Measurements from ENCODE around the gene HHLA2.
"Not testable (repeated sequence)": the region's sequence is repeated elsewhere in the genome, so short reads cannot be mapped to it uniquely, and the experiment has no call there.

Gene HHLA2, protein sequence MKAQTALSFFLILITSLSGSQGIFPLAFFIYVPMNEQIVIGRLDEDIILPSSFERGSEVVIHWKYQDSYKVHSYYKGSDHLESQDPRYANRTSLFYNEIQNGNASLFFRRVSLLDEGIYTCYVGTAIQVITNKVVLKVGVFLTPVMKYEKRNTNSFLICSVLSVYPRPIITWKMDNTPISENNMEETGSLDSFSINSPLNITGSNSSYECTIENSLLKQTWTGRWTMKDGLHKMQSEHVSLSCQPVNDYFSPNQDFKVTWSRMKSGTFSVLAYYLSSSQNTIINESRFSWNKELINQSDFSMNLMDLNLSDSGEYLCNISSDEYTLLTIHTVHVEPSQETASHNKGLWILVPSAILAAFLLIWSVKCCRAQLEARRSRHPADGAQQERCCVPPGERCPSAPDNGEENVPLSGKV

DNA sequence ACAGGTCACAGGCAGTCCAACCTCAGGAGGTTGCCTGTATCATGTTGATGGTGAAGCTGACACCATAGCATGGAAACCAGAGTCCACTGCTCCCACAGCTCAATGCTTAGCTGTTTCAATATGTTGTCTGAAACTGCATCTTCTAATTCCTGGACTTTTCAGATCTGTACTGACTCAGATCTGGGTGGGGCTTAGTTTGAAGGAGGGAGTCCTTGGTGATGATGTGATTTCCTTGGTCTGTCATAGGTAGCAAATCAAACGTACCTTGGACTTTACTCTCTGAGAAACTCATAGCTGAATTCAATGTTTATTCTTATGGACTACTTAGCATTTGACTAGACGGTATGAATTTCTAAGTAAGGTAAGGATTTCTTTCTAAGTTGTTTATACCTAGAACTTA, at the start of gene HHLA2:
Gene HHLA2 (plus strand): TSS at position 310 of the 400 bp plus-strand sequence. CDS start 55,266 bp downstream, outside the sequence.
- DNase-seq = peak; percentile 41

DNA sequence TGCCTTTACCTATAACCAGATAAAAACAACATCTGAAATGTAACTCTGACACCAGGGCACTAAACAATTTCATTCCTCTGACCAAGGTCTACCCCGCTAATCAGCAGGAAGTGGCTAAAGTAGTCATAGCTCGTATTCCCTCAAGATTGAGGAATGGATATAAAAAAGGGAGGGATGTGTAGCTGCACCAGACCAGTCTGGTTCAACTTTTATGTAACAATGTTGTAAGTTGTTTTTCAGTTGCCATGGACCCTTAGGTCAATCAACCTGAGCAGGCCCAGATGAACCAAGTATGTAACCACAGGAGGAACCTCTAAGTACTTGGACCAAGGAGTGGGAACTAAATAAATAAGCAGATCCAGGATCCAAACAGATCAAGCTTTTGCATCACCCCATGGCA, 45.7 kb upstream of the HHLA2 start:
- no peak for DNase-seq

DNA sequence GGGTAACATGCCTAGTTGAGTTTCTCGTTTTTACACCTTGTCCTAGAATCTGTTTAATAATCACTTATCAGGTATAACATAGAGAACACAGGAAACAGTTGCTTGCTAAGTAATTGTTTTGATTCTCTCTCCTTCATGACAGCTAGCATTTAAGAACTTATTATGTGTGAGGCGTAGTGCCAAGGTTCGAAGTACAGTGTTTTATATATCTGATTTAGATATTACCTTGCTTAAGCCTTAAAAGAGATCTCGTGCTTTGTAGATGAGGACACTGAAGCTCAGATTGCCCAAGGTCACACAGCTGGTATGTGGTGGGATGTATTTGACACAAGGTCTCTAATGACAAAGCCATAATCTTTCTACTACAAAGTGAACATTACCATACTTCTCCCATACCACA, 45.1 kb upstream of the HHLA2 start:
- DNase-seq = no peak

DNA sequence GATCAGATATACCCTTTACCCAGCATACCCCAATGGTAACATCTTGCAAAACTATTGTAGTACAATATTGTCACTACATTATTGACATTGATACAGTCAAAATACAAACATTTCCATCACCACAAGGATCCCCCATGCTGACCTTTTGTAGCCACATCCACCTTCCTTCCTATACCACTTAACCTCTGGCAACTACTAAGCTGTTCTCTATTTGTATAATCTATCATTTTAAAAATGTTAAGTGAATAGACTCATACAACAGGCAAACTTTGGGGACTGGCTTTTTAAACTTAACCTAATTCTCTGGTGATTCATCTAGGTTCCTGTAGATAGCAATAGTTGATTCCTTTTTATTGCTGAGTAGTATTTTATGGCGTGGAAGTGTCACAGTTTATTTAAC, 44.5 kb upstream of the HHLA2 start:
- no peak for DNase-seq

DNA sequence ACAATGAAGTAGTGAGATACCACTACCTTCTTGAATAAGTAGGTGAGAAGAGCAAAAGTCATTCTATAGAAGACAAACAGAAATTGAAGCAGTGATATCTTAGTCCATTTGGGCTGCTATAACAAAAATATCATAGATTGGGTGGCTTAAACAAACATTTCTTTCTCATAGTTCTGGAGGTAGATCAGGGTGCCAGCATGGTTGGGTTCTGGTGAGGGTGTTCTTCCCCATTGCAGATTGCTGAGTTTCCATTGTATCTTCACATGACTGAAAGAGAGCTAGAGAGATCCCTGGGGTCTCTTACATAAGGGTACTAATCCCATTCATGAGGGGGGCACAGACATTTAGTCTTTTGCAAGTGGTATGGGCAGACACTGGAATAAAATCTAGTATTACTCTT, 41.2 kb upstream of the HHLA2 start:
- DNase-seq = no peak

DNA sequence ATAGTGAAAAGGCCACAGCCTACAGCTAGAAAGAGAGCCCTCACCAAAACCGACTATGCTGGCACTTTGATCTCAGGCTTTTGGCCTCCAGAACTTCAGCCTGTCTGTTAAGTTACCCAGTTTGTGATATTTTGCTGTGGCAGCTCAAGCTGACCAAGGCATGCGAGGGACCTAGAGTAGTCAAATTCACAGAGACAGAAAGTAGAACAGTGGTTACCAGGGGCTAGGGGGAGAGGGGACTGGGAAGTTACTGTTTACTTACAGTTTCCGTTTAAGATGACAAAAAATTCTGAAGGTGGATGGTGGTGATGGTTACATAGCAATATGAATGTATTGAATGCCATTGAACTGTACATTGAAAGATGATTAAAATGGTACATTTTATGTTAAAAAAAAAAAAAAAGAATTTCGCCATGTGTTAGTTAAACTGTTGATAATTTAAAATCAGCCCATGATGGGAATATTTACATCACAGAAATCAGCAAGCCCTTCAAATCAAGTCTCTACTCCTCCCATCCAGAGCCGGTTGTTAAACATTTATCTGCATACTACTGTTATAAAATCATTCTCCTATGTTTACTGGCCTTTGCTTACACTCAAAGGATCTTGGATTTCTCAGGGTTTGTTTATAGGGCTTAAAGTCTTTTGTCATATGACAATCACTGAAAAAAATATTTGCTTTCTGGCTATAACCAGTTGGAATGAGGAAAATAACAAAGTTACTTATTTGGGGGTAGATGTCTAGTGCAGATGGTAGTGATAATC, 31.6 kb upstream of the HHLA2 start:
- DNase-seq = not testable (repeated sequence)

DNA sequence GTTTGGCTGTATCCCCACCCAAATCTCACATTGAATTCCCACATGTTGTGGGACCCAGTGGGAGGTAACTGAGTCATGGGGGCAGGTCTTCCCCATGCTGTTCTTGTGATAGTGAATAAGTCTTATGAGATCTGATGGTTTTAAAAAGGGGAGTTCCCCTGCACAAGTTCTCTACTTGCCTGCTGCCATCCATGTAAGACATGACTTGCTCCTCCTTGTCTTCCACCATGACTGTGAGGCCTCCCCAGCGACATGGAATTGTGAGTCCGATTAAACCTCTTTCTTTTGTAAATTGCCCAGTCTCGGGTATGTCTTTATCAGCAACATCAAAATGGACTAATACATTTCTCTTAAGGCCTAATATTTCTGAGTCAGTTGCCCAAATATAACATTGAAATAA, 28.1 kb upstream of the HHLA2 start:
- not testable (repeated sequence) for DNase-seq

DNA sequence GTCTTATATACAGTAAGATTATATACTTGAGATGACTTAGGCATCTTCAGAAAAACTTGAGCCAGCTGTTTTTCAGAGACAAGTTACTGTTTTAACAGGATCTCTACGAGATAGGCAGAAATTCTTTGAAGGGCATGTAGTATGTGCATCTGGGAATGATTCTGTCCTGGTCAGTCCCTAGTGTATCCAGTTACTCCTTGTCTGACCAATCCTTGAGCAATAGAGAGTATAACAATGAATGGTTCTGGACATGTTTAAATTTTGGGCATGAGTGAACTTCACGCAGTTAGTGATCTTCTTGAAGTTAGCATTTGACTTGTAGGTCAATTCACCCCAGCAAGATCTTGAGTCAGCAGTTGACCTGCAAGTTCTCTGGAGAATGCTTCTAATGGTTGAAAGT, 24.7 kb upstream of the HHLA2 start:
- DNase-seq = no peak

DNA sequence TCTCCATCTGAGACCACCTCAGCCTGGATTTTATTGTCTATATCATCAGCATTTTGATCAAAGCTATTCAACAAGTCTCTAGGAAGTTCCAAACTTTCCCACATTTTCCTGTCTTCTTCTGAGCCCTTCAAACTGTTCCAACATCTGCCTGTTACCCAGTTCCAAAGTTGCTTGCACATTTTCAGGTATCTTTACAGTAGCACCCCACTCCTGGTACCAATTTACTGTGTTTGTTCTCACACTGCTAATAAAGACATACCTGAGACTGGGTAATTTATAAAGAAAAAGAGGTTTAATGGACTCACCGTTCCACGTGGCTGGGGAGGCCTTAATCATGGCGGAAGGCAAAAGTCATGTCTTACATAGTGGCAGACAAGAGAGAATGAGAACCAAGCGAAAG, 17.3 kb upstream of the HHLA2 start:
- DNase-seq = not testable (repeated sequence)

DNA sequence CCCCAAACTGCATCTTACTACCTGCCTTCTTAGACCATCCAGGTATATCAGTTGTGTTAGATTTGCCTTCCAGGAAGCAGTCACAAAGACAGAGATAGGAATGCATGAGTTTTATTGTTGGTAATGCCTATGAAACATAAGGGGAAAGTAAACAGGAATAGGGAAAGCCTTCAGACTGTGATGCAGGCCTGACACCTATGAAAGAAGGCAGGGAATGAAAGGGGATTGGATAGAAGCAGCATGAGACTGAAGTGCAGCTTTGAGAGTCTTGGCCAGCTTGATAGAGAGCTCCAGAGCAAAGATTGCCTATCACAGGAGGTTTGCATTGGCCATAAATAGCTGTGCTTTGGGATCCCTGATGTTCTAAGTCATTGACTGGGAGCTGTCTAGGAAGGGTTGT, 15.9 kb upstream of the HHLA2 start:
- no peak for DNase-seq

DNA sequence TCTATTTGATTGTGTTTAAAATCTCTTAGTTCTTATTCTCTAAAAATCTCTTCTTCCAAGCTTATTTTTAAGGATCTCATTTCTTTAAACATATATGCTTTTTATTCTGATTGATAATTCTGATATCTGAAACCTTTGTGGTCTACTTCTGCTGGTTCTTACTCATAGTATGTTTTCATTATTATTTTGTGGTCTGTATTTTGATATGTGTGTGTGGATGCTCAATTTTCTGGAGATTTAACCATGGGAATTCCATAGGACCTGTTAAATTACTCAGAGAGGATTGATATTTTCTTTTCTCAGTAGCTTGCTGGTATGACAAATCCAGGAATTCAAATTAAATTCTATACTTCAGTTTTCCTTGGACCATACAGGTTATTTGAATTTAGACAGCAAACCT, 14.7 kb upstream of the HHLA2 start:
- DNase-seq = no peak

DNA sequence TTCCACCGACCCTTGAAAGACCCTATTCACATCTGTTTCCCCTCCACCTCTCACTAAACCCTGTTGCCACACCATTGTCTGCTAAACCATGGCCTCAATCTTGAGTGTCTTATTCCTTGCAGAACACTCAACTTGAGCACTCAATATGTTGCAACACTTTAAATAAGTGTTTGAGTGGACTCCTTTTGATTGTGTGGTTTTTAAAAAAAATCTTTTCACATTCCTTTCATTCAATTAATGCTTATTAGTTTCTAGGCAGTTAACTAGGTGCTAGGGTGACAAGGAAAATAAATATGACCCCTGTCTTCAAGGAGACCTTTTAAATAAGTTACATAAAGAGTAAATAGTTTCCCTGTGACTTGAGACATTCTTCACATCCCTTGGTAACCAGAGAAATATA, 13.3 kb upstream of the HHLA2 start:
- no peak for DNase-seq

DNA sequence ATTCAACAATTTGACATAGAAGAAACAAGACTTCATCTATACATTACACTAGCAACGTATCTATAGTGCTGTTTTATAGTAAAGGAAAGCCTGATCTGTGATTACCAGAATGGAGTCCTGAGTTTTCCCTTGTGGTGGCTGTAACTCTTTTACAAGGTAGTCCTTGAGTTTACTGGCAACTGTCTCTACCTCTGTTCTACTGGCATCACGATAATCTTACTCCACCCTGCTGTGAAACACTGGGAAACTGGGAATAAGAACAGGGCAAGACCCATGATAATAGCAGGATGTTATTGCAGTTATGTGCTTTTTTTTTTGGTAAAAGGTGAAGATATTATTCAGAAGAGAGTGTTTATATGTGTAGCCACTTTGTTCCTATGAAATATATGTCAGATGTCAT, 12.4 kb upstream of the HHLA2 start:
- DNase-seq = no peak

DNA sequence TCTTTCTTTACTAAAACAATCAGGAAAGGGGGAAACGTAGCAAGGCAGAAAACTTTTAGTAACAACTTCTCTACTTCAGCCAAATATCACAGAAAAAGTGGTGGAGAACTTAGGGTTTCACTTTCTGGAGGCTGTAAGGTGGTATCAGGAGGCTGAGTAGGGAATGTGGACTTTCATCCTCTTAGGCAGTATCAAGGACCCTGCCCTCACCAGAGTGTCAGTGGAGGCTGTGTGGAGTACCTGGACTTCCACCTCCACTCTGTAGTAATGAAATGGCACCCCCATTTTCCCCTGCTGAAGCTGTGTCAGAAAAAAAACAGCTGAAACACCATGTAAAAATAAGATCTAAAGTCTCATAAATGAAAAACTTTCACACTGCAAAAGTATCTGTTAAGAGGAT, 11.2 kb upstream of the HHLA2 start:
- DNase-seq = no peak

DNA sequence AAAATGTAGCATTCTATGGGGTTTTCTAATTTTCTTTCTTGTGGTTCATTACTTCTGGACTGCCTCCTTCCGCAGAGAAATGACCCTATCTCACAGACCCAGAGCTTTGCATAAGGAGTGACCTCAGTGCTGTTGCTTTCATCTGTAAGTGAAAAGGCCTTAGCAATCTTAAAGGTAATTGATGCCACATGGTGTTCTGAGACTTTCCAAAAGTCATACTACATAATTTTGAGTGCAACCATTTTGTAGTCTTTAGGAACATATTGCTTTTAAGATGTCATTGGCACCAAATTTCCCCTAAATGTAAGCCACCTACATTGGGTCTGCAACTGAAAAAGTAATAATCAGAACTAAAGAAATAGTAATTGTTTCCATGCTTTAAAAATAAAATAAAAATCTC, 9.2 kb upstream of the HHLA2 start:
- no peak for DNase-seq

DNA sequence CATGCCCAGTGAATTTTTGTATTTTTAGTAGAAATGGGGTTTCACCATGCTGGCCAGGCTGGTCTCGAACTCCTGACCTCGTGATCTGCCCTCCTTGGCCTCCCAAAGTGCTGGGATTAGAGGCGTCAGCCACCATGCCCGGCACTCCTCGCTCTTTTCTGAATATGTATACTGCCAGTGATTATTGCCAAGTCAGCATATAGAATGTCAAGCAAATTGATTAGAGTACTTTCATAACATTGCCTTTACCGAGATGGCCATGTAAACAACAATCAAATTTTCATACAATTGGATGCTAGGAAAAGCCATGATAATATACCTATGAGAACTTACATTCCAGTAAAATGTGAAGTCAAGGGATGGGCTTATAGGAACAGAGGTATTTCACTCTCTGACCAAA, 8.2 kb upstream of the HHLA2 start:
- DNase-seq = not testable (repeated sequence)

DNA sequence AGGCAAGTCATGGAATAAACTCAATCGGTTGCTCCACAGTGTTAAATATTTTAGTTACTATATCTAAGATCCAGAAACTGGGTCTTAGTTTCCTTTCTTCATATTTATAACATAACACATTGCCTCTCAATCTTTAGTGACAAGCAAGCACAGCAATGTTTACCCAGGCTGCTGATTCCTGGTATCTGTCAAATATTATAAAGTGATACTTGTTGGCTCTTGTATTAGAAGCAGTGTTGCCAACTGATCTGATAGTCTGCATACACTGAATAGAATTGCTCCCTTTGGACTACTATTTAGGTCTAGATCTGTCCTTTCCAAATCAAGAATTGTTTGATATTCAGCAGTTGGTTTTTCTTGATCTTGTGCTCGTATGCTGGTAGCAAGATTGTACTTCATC, 7.2 kb upstream of the HHLA2 start:
- DNase-seq = no peak

DNA sequence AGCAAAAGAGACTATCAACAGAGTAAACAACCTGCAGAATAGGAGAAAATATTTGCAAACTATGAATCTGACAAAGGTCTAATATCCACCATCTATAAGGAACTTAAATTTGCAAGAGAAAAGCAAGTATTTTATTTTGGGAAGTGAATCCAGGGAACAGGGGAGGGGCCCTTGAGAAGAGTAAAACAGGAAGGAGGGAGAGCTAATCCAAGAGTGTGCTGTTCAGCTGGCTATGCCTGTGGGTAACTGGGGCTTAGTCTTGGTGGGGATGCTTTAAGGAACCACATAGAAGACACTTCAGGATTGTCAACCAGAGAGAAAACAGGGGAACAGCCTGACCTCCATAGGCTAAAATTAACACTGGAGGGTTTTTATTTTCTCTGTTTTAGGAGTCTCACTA, 3.9 kb upstream of the HHLA2 start:
- no peak for DNase-seq

DNA sequence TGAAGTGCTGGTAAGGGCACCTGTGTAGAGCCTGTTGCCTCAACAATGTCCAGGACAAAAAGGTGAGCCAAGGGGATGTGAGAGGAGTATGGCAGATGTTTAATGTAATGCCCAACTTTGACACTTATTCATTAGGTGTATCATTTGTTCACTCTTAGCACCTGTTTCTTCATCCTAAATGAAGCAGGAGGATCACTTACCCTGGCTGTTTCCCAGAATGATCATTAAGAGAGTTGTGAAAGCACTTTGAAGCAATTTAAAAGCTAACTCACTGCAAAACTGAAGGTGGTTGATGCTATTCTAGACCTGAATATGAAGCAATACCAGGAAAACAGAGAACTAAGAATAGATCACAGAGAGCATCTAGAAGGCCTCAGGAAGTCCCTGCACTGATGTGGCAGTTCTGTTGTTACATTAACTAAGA, 3.4 kb upstream of the HHLA2 start:
- DNase-seq = no peak

DNA sequence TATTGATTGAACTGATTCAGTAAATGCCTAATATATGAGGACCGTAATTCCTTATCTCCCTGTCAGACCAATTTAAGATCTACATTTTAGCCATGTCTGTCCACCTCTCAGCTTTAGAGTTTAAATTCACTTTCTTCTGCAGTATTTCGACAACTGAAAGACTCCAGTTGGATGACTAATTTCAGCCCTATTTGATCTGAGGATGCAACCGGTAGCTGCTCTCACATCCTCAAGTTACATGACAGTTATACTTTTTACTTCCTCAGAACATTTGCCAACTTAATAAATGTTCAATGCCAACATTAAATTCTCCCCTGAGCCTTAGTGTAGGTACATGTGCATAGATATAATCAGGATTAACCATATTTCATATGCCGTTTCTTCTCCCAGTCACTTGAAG, 2.5 kb upstream of the HHLA2 start:
- no peak for DNase-seq

DNA sequence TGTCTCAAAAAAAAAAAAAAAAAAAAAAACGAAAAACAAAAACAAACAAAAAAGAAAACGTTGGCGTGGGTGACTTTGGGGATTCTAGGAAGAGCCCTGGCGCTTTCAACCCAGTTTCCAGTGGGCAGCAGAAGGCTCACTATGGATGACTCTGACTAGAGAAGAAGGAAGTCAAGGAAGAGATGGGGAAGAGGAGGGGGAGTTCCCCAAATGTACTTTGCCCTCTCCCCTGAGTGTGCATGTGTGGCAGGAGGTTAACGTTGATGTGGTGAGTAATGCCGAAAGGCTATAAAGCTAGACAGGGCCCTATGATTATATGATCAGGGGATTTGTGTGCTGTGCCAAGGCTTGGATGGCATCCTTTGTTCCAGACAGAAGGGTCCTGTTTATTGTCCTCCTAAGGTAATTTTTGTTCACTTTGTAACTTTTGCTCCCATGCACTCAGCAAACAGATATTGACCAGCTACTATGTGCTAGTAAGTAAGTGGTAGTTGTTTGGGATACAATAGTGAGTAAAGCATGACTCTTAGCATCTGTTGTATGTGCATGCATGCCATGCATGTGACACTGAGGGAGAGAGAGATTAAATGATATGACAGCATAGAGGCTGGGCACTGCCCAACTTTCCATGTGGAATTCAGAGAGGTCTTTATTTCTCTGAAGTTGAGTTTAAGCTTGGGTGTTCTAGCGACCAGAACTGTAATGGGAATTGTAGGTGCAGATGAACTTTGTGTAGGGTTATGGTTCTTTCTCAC, 750 bp upstream of the HHLA2 start:
- DNase-seq = no peak

DNA sequence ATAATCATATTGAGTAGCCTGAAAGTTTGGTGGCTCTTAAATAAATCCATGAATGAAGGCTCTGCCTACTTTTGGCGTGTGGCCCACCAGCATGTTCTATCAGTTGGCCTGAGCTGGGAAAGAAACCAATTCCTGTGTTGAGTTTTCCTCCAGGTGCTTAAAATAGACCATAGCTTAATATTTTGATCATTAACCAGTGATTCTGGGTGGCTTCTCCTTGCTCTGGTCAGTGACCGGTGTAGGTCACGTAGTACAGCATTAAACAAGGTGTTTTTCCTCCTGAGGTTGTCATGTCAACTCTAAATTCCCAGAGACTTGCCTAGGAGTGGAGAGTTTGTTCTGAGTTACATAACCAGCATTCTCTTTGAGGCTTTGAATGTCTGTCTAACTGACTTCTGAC, 1.3 kb downstream of the HHLA2 start:
- DNase-seq = no peak

DNA sequence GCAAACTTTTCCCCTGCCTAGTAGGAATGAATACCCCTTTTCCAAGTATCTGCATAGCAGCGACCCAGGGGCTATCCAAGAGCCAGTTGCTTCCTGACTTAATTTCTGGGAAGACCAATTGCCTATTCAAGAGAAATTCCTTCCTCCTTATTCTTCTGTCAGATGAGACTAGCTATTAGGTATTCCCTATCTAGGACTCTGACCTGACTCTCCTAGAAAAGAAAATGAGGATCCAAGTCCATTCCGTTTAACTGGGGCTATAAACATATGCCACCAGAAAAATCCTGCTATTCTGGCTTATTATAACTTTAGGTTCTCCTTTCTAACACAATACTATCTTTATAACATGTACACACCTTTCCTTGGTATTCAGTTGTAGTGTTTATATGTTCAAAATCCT, 1.7 kb downstream of the HHLA2 start:
- DNase-seq = no peak

Data from stimulated activated CD4-positive, alpha-beta T cell treated with anti-CD3 and anti-CD28 coated beads, Interleukin-15, amount 100 ng/mL, for 24 hours (primary cell).